HL-60 (cell line): Measurements from ENCODE around the gene ZFP36L1.

Experiments used
- POLR2AphosphoS5 ChIP-seq: IDR thresholded peaks from 2 replicates; pipeline ENCODE4 v1.6.1; 2012; ENCODE audit warnings: low read depth
- TF ChIP-seq, protein P1 (sequence below): IDR thresholded peaks from one replicate; pipeline ENCODE4 v1.5.1; 2011; ENCODE audit warnings: low read length, control low read depth, inconsistent platforms; ENCODE audit not compliant: insufficient read depth
- TF ChIP-seq, protein P2 (sequence below): IDR thresholded peaks from 2 replicates; pipeline ENCODE4 v1.6.1; 2012; ENCODE audit warnings: low read depth; ENCODE audit not compliant: insufficient replicate concordance

DNA sequence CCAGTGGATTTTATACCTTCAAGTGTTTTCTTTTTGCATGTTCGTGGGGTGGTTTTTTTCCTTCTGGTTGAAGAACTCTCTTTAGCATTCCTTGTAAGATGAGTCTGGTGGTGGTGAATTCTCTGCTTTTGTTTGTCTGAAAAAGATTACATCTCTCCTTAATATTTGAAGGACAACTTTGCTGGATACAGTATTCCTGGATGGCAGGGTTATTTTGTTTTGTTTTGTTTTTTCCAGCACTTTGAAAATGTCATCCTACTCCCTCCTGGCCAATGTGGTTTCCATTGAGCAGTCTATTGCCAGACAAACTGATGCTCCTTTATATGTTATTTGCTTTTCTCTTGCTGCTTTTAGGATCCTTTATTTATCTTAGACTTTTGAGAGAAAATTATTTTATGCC, 43.2 kb upstream of the ZFP36L1 start:
- TF ChIP-seq POLR2AphosphoS5 = no peak
- TF ChIP-seq, protein P1, sequence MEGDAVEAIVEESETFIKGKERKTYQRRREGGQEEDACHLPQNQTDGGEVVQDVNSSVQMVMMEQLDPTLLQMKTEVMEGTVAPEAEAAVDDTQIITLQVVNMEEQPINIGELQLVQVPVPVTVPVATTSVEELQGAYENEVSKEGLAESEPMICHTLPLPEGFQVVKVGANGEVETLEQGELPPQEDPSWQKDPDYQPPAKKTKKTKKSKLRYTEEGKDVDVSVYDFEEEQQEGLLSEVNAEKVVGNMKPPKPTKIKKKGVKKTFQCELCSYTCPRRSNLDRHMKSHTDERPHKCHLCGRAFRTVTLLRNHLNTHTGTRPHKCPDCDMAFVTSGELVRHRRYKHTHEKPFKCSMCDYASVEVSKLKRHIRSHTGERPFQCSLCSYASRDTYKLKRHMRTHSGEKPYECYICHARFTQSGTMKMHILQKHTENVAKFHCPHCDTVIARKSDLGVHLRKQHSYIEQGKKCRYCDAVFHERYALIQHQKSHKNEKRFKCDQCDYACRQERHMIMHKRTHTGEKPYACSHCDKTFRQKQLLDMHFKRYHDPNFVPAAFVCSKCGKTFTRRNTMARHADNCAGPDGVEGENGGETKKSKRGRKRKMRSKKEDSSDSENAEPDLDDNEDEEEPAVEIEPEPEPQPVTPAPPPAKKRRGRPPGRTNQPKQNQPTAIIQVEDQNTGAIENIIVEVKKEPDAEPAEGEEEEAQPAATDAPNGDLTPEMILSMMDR = no peak
- TF ChIP-seq, protein P2, sequence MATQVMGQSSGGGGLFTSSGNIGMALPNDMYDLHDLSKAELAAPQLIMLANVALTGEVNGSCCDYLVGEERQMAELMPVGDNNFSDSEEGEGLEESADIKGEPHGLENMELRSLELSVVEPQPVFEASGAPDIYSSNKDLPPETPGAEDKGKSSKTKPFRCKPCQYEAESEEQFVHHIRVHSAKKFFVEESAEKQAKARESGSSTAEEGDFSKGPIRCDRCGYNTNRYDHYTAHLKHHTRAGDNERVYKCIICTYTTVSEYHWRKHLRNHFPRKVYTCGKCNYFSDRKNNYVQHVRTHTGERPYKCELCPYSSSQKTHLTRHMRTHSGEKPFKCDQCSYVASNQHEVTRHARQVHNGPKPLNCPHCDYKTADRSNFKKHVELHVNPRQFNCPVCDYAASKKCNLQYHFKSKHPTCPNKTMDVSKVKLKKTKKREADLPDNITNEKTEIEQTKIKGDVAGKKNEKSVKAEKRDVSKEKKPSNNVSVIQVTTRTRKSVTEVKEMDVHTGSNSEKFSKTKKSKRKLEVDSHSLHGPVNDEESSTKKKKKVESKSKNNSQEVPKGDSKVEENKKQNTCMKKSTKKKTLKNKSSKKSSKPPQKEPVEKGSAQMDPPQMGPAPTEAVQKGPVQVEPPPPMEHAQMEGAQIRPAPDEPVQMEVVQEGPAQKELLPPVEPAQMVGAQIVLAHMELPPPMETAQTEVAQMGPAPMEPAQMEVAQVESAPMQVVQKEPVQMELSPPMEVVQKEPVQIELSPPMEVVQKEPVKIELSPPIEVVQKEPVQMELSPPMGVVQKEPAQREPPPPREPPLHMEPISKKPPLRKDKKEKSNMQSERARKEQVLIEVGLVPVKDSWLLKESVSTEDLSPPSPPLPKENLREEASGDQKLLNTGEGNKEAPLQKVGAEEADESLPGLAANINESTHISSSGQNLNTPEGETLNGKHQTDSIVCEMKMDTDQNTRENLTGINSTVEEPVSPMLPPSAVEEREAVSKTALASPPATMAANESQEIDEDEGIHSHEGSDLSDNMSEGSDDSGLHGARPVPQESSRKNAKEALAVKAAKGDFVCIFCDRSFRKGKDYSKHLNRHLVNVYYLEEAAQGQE = no peak
